ENCODE measurements around the gene RPH3AL.
A peak's percentile ranks its signal among the peaks of the same experiment; 100 is the strongest.
"Not testable (repeated sequence)": the region's sequence is repeated elsewhere in the genome, so short reads cannot be mapped to it uniquely, and the experiment has no call there.

The RPH3AL gene

GRCh38 chr17:235831-236640 lies 116.6 kb downstream of the RPH3AL start:
- no peak for DNase-seq

- DNase-seq: not testable (repeated sequence)
Observed at GRCh38 chr17:234994-235830, 117.4 kb downstream of the RPH3AL start.

GRCh38 chr17:234163-234993 lies 118.2 kb downstream of the RPH3AL start:
- not testable (repeated sequence) for DNase-seq

GRCh38 chr17:233473-233941 lies 119.1 kb downstream of the RPH3AL start:
- no peak for DNase-seq

GRCh38 chr17:231966-232807 lies 120.4 kb downstream of the RPH3AL start:
- DNase-seq: no peak

GRCh38 chr17:231191-231965 lies 121.2 kb downstream of the RPH3AL start:
- DNase-seq: no peak

GRCh38 chr17:230395-230770 lies 122.2 kb downstream of the RPH3AL start:
- DNase-seq: no peak

GRCh38 chr17:229709-230394 lies 122.8 kb downstream of the RPH3AL start:
- DNase-seq: no peak

GRCh38 chr17:228951-229708 lies 123.5 kb downstream of the RPH3AL start:
- no peak for DNase-seq

GRCh38 chr17:227946-228615 lies 124.5 kb downstream of the RPH3AL start:
- no peak for DNase-seq

- peak in 8 of 14 donors; percentile 11 to 59 (median 20) for DNase-seq
Observed at GRCh38 chr17:227078-227945, 125.3 kb downstream of the RPH3AL start.

GRCh38 chr17:226108-227077 lies 126.2 kb downstream of the RPH3AL start:
- DNase-seq: no peak

GRCh38 chr17:225551-225950 lies 127.1 kb downstream of the RPH3AL start:
- DNase-seq: no peak

- not testable (repeated sequence) for DNase-seq
Observed at GRCh38 chr17:224576-224975, 128.0 kb downstream of the RPH3AL start.

GRCh38 chr17:223723-224471 lies 128.7 kb downstream of the RPH3AL start:
- DNase-seq: no peak

GRCh38 chr17:222172-222571 lies 130.4 kb downstream of the RPH3AL start:
- peak in 8 of 14 donors; percentile 7 to 57 (median 26) for DNase-seq
